ENCODE results near the gene MYCBP. TPM values are rescaled to one million over a fixed set of nuclear protein-coding genes. Genes with fewer than 3 reads are reported as not detected.

Gene MYCBP
- total RNA-seq, 1 donor from 2014 or later: 28.9 TPM

DNA sequence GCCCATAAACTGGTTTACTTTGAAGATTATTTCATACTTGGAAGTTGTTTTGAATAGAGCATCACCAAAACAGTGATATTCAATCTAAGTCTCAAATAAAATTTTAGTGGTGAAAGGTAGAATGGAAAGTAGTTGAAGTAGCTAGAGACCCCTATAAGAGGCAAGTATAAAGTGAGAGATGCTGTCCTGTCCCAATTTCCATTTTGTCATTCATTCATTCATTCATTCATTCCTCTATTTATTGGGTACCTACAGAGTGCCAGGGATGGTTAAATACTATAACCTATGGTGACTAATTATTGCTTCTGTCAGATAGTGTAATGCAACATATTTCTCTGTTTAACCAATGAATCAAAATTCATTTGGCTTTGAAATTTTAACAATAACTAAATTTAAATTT is 46.3 kb downstream of the MYCBP start:
- no peaks in the 10 kb centered on the region for H3K36me3 Mint-ChIP-seq (ENCODE audit: low read depth, unreplicated experiment)
- TF ChIP-seq, protein P1, sequence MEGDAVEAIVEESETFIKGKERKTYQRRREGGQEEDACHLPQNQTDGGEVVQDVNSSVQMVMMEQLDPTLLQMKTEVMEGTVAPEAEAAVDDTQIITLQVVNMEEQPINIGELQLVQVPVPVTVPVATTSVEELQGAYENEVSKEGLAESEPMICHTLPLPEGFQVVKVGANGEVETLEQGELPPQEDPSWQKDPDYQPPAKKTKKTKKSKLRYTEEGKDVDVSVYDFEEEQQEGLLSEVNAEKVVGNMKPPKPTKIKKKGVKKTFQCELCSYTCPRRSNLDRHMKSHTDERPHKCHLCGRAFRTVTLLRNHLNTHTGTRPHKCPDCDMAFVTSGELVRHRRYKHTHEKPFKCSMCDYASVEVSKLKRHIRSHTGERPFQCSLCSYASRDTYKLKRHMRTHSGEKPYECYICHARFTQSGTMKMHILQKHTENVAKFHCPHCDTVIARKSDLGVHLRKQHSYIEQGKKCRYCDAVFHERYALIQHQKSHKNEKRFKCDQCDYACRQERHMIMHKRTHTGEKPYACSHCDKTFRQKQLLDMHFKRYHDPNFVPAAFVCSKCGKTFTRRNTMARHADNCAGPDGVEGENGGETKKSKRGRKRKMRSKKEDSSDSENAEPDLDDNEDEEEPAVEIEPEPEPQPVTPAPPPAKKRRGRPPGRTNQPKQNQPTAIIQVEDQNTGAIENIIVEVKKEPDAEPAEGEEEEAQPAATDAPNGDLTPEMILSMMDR (IDR thresholded peaks at IDR 0.05; ENCODE audit: insufficient read depth, low read depth, low read length): no peak
- TF ChIP-seq EZH2 (IDR thresholded peaks at IDR 0.05; ENCODE audit: insufficient read depth, low read length): no peak
- H3K27ac Mint-ChIP-seq (ENCODE audit: unreplicated experiment): no peak overlapping the region
- Histone ChIP-seq H3K4me1 (ENCODE audit: insufficient read depth, low read length) (no peaks in the 10 kb centered on the region), H3K36me3 (ENCODE audit: insufficient read depth, low read length) (no peaks in the 10 kb centered on the region), H3K79me2 (ENCODE audit: insufficient read depth, low read length) (no peaks in the 10 kb centered on the region), H3K9ac (ENCODE audit: low read length) (no peak overlapping the region), H4K20me1 (ENCODE audit: insufficient read depth, low read length) (no peaks in the 10 kb centered on the region), H3K4me2 (ENCODE audit: low read length) (no peak overlapping the region), H3K4me3 (ENCODE audit: insufficient read depth, low read depth, low read length) (no peak overlapping the region), H3K27me3 (ENCODE audit: insufficient read depth, low read length) (peaks cover 8% of the 10 kb centered on the region), H3K27ac (ENCODE audit: low read depth, low read length) (no peak overlapping the region), H2AFZ (ENCODE audit: low read depth, low read length) (no peak overlapping the region), H3K9me3 (ENCODE audit: insufficient read depth, low read depth, low read length) (no peaks in the 10 kb centered on the region)
- H3K4me3 Mint-ChIP-seq (ENCODE audit: unreplicated experiment): no peak overlapping the region
- peaks cover 38% of the 10 kb centered on the region for H3K27me3 Mint-ChIP-seq (ENCODE audit: low read depth, unreplicated experiment)
- no peaks in the 10 kb centered on the region for H3K4me1 Mint-ChIP-seq (ENCODE audit: low read depth, unreplicated experiment)
- DNase-seq (ENCODE audit: low read depth) (no peak), FAIRE-seq (no peak)
- H3K9me3 Mint-ChIP-seq (ENCODE audit: unreplicated experiment): no peaks in the 10 kb centered on the region

GRCh38 chr1:38826262-38826661 is 46.9 kb downstream of the MYCBP start:
- Mint-ChIP-seq H3K27ac (ENCODE audit: unreplicated experiment) (no peak overlapping the region), H3K4me1 (ENCODE audit: low read depth, unreplicated experiment) (no peaks in the 10 kb centered on the region), H3K9me3 (ENCODE audit: unreplicated experiment) (no peaks in the 10 kb centered on the region), H3K4me3 (ENCODE audit: unreplicated experiment) (no peak overlapping the region), H3K27me3 (ENCODE audit: low read depth, unreplicated experiment) (peaks cover 41% of the 10 kb centered on the region), H3K36me3 (ENCODE audit: low read depth, unreplicated experiment) (no peaks in the 10 kb centered on the region)
- Histone ChIP-seq H2AFZ (ENCODE audit: low read depth, low read length) (no peak overlapping the region), H3K9me3 (ENCODE audit: insufficient read depth, low read depth, low read length) (no peaks in the 10 kb centered on the region), H3K9ac (ENCODE audit: low read length) (no peak overlapping the region), H3K79me2 (ENCODE audit: insufficient read depth, low read length) (no peaks in the 10 kb centered on the region), H3K36me3 (ENCODE audit: insufficient read depth, low read length) (no peaks in the 10 kb centered on the region), H3K4me2 (ENCODE audit: low read length) (no peak overlapping the region), H3K27ac (ENCODE audit: low read depth, low read length) (no peak overlapping the region), H4K20me1 (ENCODE audit: insufficient read depth, low read length) (no peaks in the 10 kb centered on the region), H3K4me3 (ENCODE audit: insufficient read depth, low read depth, low read length) (no peak overlapping the region), H3K4me1 (ENCODE audit: insufficient read depth, low read length) (no peaks in the 10 kb centered on the region), H3K27me3 (ENCODE audit: insufficient read depth, low read length) (peaks cover 13% of the 10 kb centered on the region)
- TF ChIP-seq, protein P1 (IDR thresholded peaks at IDR 0.05; ENCODE audit: insufficient read depth, low read depth, low read length): no peak
- no peak for TF ChIP-seq EZH2 (IDR thresholded peaks at IDR 0.05; ENCODE audit: insufficient read depth, low read length)
- no peak for DNase-seq (ENCODE audit: low read depth)
- no peak for FAIRE-seq

DNA sequence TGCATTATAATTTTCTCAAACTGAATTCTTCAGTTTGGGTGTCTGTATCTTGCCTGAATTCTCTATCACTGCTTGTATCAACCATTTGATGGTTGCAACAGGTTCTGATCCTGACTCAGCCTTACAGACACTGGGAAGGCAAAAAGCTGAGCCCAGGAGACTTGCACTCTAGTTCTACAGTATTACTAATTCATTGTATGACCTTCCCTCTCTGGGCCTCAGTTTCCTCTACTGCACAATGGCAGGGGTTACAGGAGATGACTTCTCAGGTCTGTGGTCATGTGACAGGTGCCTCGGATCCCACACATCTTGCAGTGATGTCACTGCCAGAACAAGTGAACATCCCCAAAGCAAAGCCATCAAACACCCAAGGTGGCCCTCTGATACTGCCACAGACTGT is 52.3 kb downstream of the MYCBP start:
- peaks cover 4% of the 10 kb centered on the region for H3K36me3 Mint-ChIP-seq (ENCODE audit: low read depth, unreplicated experiment)
- peaks cover 6% of the 10 kb centered on the region for H3K9me3 Mint-ChIP-seq (ENCODE audit: unreplicated experiment)
- no peaks in the 10 kb centered on the region for H3K4me1 Mint-ChIP-seq (ENCODE audit: low read depth, unreplicated experiment)
- DNase-seq (ENCODE audit: low read depth) (no peak), FAIRE-seq (no peak)
- Histone ChIP-seq H3K4me2 (ENCODE audit: low read length) (no peak overlapping the region), H2AFZ (ENCODE audit: low read depth, low read length) (no peak overlapping the region), H3K4me3 (ENCODE audit: insufficient read depth, low read depth, low read length) (no peak overlapping the region), H3K27me3 (ENCODE audit: insufficient read depth, low read length) (peaks cover 46% of the 10 kb centered on the region), H3K27ac (ENCODE audit: low read depth, low read length) (no peak overlapping the region), H3K9me3 (ENCODE audit: insufficient read depth, low read depth, low read length) (peaks cover 9% of the 10 kb centered on the region), H3K79me2 (ENCODE audit: insufficient read depth, low read length) (no peaks in the 10 kb centered on the region), H3K36me3 (ENCODE audit: insufficient read depth, low read length) (no peaks in the 10 kb centered on the region), H3K4me1 (ENCODE audit: insufficient read depth, low read length) (peaks cover 6% of the 10 kb centered on the region), H3K9ac (ENCODE audit: low read length) (no peak overlapping the region), H4K20me1 (ENCODE audit: insufficient read depth, low read length) (no peaks in the 10 kb centered on the region)
- TF ChIP-seq EZH2 (IDR thresholded peaks at IDR 0.05; ENCODE audit: insufficient read depth, low read length): no peak
- TF ChIP-seq, protein P1 (IDR thresholded peaks at IDR 0.05; ENCODE audit: insufficient read depth, low read depth, low read length): no peak
- H3K4me3 Mint-ChIP-seq (ENCODE audit: unreplicated experiment): no peak overlapping the region
- H3K27me3 Mint-ChIP-seq (ENCODE audit: low read depth, unreplicated experiment): peaks cover 63% of the 10 kb centered on the region
- no peak overlapping the region for H3K27ac Mint-ChIP-seq (ENCODE audit: unreplicated experiment)

Measured in astrocyte (in vitro differentiated cells and primary cell).